IMR-90 (cell line): ENCODE measurements around the gene DENND1A. TPM values are rescaled to one million over a fixed set of nuclear protein-coding genes. Genes with fewer than 3 reads are reported as not detected.

Experiments
- ATAC-seq: fragments of 200-7000 bp; cut with Tn5 transposase; 2 replicates; pipeline ENCODE4 v1.9.1; 2020; ENCODE audit warnings: low read depth, mild to moderate bottlenecking, moderate library complexity
- BruUV-seq: library from RNA; stranded (reverse); fragments of 400-500 nt; replicated peaks from 2 replicates; lab custom pipeline; 2021; lab: Mats Ljungman, UMichigan
- CTCF ChIA-PET: fragments of 300-600 bp; formaldehyde crosslinking; extraction: SDS; loops from one replicate; lab custom pipeline; 2021; ENCODE audit warnings: antibody characterized with exemption; lab: Yijun Ruan, JAX
- POLR2A ChIA-PET: fragments of 300-600 bp; sonication (Branson Sonifier 250); formaldehyde crosslinking; loops from one replicate; lab custom pipeline; 2022; ENCODE audit warnings: antibody characterized with exemption; ENCODE audit not compliant: unreplicated experiment; lab: Charles Lee
- DNase-seq: peaks from one replicate; pipeline ENCODE4 v3.0.0; 2013
- H2AFZ ChIP-seq: replicated peaks from 2 replicates; pipeline ENCODE3; 2013; ENCODE audit warnings: low read length, mild to moderate bottlenecking; ENCODE audit not compliant: poor library complexity
- H2AK5ac ChIP-seq: 2 replicates; pipeline ENCODE4 v1.6.1; 2013; ENCODE audit warnings: low read depth, low read length, inconsistent platforms
- H2AK9ac ChIP-seq: replicated peaks from 2 replicates; pipeline ENCODE3; 2013; ENCODE audit warnings: mild to moderate bottlenecking, low read depth, low read length, moderate library complexity; ENCODE audit not compliant: poor library complexity
- H2BK120ac ChIP-seq: 2 replicates; pipeline ENCODE4 v1.6.1; 2013; ENCODE audit warnings: low read depth, low read length, inconsistent platforms
- H2BK15ac ChIP-seq: 3 replicates; pipeline ENCODE4 v1.6.1; 2013; ENCODE audit warnings: low read depth, low read length, inconsistent platforms
- H2BK20ac ChIP-seq: 2 replicates; pipeline ENCODE4 v1.6.1; 2013; ENCODE audit warnings: low read depth, mild to moderate bottlenecking, inconsistent platforms, low read length, moderate library complexity
- H2BK5ac ChIP-seq: 2 replicates; pipeline ENCODE4 v1.6.1; 2013; ENCODE audit warnings: mild to moderate bottlenecking, low read depth, low read length, inconsistent platforms; ENCODE audit not compliant: poor library complexity, severe bottlenecking
- H3K14ac ChIP-seq: replicated peaks from 2 replicates; pipeline ENCODE4 v1.6.1; 2013; ENCODE audit warnings: low read depth, low read length, inconsistent platforms
- H3K18ac ChIP-seq: 2 replicates; pipeline ENCODE4 v1.6.1; 2013; ENCODE audit warnings: low read depth, low read length, control low read depth
- H3K23ac ChIP-seq: 2 replicates; pipeline ENCODE4 v1.6.1; 2013; ENCODE audit warnings: low read depth, low read length, inconsistent platforms
- H3K27ac ChIP-seq: 2 replicates; pipeline ENCODE4 v1.5.1; 2013; ENCODE audit warnings: mild to moderate bottlenecking, control low read depth, low read length; ENCODE audit not compliant: insufficient read depth
- H3K27me3 ChIP-seq: 2 replicates; pipeline ENCODE4 v1.6.1; 2013; ENCODE audit warnings: low read length; ENCODE audit not compliant: control insufficient read depth, insufficient read depth
- H3K36me3 ChIP-seq: 2 replicates; pipeline ENCODE4 v1.6.1; 2013; ENCODE audit warnings: low read length, mixed read lengths; ENCODE audit not compliant: control insufficient read depth, insufficient read depth
- H3K4ac ChIP-seq: 2 replicates; pipeline ENCODE4 v1.6.1; 2013; ENCODE audit warnings: low read depth, low read length, inconsistent platforms
- H3K4me1 ChIP-seq: 2 replicates; pipeline ENCODE4 v1.6.1; 2013; ENCODE audit warnings: low read length, mixed read lengths; ENCODE audit not compliant: control insufficient read depth, insufficient read depth
- H3K4me2 ChIP-seq: 2 replicates; pipeline ENCODE4 v1.6.1; 2013; ENCODE audit warnings: low read depth, mild to moderate bottlenecking, control low read depth, low read length, moderate library complexity
- H3K4me3 ChIP-seq: 2 replicates; pipeline ENCODE4 v1.5.1; 2013; ENCODE audit warnings: low read depth, mild to moderate bottlenecking, control low read depth, low read length, moderate library complexity; ENCODE audit not compliant: insufficient read depth
- H3K56ac ChIP-seq: 2 replicates; pipeline ENCODE4 v1.6.1; 2013; ENCODE audit warnings: low read length, inconsistent platforms; ENCODE audit not compliant: insufficient read depth; ENCODE audit errors: extremely low read depth
- H3K79me1 ChIP-seq, 2 experiments: 2 replicates each; pipeline ENCODE4 v1.6.1; 2013; ENCODE audit warnings: low read length in 2 of 2, inconsistent platforms in 1 of 2, low read depth in 1 of 2
- H3K9ac ChIP-seq: 2 replicates; pipeline ENCODE4 v1.6.1; 2013; ENCODE audit warnings: low read depth, low read length, control low read depth
- H3K9me1 ChIP-seq: 2 replicates; pipeline ENCODE4 v1.6.1; 2013; ENCODE audit warnings: low read length, inconsistent platforms; ENCODE audit not compliant: insufficient read depth
- H3K9me3 ChIP-seq: 2 replicates; pipeline ENCODE4 v1.6.1; 2013; ENCODE audit warnings: low read length; ENCODE audit not compliant: control insufficient read depth, insufficient read depth
- H4K20me1 ChIP-seq: 2 replicates; pipeline ENCODE4 v1.6.1; 2013; ENCODE audit warnings: low read length, inconsistent platforms; ENCODE audit not compliant: insufficient read depth
- H4K5ac ChIP-seq: 2 replicates; pipeline ENCODE4 v1.6.1; 2013; ENCODE audit warnings: mild to moderate bottlenecking, low read depth, low read length, control low read depth
- H4K8ac ChIP-seq, 2 experiments: 2 replicates each; pipeline ENCODE4 v1.6.1; 2013; ENCODE audit warnings: low read depth in 2 of 2, low read length in 2 of 2, control low read depth in 1 of 2, inconsistent platforms in 1 of 2
- H4K91ac ChIP-seq: 2 replicates; pipeline ENCODE4 v1.6.1; 2013; ENCODE audit warnings: low read depth, low read length, inconsistent platforms; ENCODE audit not compliant: insufficient read depth
- FOS ChIP-seq: fragments of 150-350 bp; IDR thresholded peaks from 2 replicates; pipeline ENCODE4 v1.6.1; 2016; ENCODE audit warnings: low read depth, low read length
- NFE2L2 ChIP-seq: fragments of 150-350 bp; IDR thresholded peaks from 2 replicates; pipeline ENCODE4 v1.6.1; 2016; ENCODE audit warnings: low read depth, mild to moderate bottlenecking, low read length
- POLR2A ChIP-seq: IDR thresholded peaks from 2 replicates; pipeline ENCODE4 v1.6.1; 2012; ENCODE audit warnings: mild to moderate bottlenecking, low read depth, low read length
- RCOR1 ChIP-seq: IDR thresholded peaks from 2 replicates; pipeline ENCODE4 v1.6.1; 2012; ENCODE audit warnings: mild to moderate bottlenecking, low read length, improper control_type of control experiment; ENCODE audit not compliant: insufficient replicate concordance
- RFX5 ChIP-seq: IDR thresholded peaks from 2 replicates; pipeline ENCODE4 v1.8.0; 2012; ENCODE audit warnings: low read depth, mild to moderate bottlenecking, low read length, moderate library complexity
- SMC3 ChIP-seq: fragments of 150-350 bp; IDR thresholded peaks from 2 replicates; pipeline ENCODE4 v1.6.1; 2016; ENCODE audit warnings: low read depth, mild to moderate bottlenecking, antibody characterized with exemption, low read length, moderate library complexity
- WGBS, 2 experiments: methylation state at CpG; one replicate each; pipeline versions ENCODE4 v1.1.5 to v1.1.7; 2013; ENCODE audit warnings: missing lambda C conversion rate in 2 of 2; ENCODE audit not compliant: insufficient read length in 1 of 2; ENCODE audit errors: extremely low coverage in 2 of 2; 5-methylcytosine and 5-hydroxymethylcytosine counted together
- dilution Hi-C: fragments of 300-500 bp; cut with HindIII; formaldehyde crosslinking; loops from one replicate; pipeline ENCODE4 v1.14.3; 2018; ENCODE audit warnings: low sequenced_read_pairs; ENCODE audit not compliant: unreplicated experiment
- in situ Hi-C: fragments of 300-500 bp; cut with MboI; formaldehyde crosslinking; loops from 3 replicates; pipeline ENCODE4 v1.14.3; 2019; ENCODE audit warnings: low sequenced_read_pairs, inconsistent platforms, mixed read lengths
- intact Hi-C: fragments of 100-400 bp; cut with micrococcal nuclease; formaldehyde crosslinking; loops from 2 replicates; pipeline ENCODE4 v1.10.0; 2022
- polyA plus RNA-seq, 3 experiments: library from polyadenylated mRNA; depleted of rRNA; stranded (reverse); fragments of >200 nt; gene quantifications; 2 replicates each; pipeline ENCODE4 v1.2.3, GENCODE V29; 2012; ENCODE audit warnings: low replicate concordance in 1 of 3
- total RNA-seq: library from RNA; depleted of rRNA; stranded (reverse); fragments of >200 nt; gene quantifications from 2 replicates; pipeline ENCODE4 v1.2.3, GENCODE V29; 2012
- TF ChIP-seq, protein P1 (sequence below): conservative IDR thresholded peaks from 2 replicates; pipeline ENCODE4 v1.5.1; 2012; ENCODE audit warnings: mild to moderate bottlenecking, low read depth, low read length, improper control_type of control experiment

Gene DENND1A
- total and polyA plus RNA-seq, 2 of the 4 experiments (the other 2 are of a cell fraction) = 21.4 to 27.6 TPM

DNA sequence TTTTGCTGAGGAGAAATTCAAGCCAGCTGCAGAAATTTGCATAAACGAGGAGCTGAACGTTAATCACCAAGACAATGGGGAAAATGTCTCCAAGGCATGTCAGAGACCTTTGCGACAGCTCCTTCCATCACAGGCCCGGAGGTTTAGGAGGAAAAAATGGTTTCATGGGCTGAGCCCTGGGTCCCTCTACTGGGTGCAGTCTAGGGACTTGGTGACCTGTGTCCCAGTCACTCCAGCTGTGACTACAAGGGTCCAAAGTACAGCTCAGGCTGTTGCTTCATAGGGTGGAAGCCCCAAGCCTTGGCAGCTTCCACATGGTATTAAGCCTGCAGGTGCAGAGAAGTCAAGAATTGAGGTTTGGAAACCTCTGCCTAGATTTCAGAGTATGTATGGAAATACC is 207.5 kb downstream of the DENND1A start:
- Histone ChIP-seq H3K4ac (no peak overlapping the region), H3K4me1 (no peaks in the 10 kb centered on the region), H4K91ac (no peak overlapping the region), H3K4me3 (no peak overlapping the region), H3K9me1 (no peaks in the 10 kb centered on the region), H3K79me1 (peaks cover 0 to 4% of the 10 kb centered on the region in 2 experiments; a peak in 1 of 4 replicates), H2AK9ac (no peak overlapping the region), H2BK20ac (no peak overlapping the region), H2AFZ (no peak overlapping the region), H4K5ac (no peak overlapping the region), H3K23ac (no peak overlapping the region), H3K4me2 (no peak overlapping the region), H3K27ac (no peak overlapping the region), H3K9ac (no peak overlapping the region), H2BK5ac (no peak overlapping the region), H3K56ac (no peak overlapping the region), H3K27me3 (no peaks in the 10 kb centered on the region), H3K14ac (no peak overlapping the region), H3K9me3 (peaks cover 4% of the 10 kb centered on the region; the same call in 1 of the 2 replicates), H3K18ac (no peak overlapping the region), H2AK5ac (no peak overlapping the region), H4K20me1 (no peaks in the 10 kb centered on the region), H2BK120ac (no peak overlapping the region), H4K8ac (no peak overlapping the region), H2BK15ac (no peak overlapping the region), H3K36me3 (no peaks in the 10 kb centered on the region)
- in situ Hi-C loops = no loop called here
- WGBS, 2 experiments = 100% methylated on average over 1 of the region's 4 CpGs; no CpG with 5 or more reads in 1 of the 2 experiments
- BruUV-seq = no TSS peak
- TF ChIP-seq, protein P1, sequence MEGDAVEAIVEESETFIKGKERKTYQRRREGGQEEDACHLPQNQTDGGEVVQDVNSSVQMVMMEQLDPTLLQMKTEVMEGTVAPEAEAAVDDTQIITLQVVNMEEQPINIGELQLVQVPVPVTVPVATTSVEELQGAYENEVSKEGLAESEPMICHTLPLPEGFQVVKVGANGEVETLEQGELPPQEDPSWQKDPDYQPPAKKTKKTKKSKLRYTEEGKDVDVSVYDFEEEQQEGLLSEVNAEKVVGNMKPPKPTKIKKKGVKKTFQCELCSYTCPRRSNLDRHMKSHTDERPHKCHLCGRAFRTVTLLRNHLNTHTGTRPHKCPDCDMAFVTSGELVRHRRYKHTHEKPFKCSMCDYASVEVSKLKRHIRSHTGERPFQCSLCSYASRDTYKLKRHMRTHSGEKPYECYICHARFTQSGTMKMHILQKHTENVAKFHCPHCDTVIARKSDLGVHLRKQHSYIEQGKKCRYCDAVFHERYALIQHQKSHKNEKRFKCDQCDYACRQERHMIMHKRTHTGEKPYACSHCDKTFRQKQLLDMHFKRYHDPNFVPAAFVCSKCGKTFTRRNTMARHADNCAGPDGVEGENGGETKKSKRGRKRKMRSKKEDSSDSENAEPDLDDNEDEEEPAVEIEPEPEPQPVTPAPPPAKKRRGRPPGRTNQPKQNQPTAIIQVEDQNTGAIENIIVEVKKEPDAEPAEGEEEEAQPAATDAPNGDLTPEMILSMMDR = no peak
- TF ChIP-seq FOS = no peak
- no peak for TF ChIP-seq SMC3
- TF ChIP-seq POLR2A = no peak
- TF ChIP-seq RFX5 = no peak
- TF ChIP-seq RCOR1 = no peak
- TF ChIP-seq NFE2L2 = no peak
- ChIA-PET POLR2A (no interaction called here), CTCF (no interaction called here)
- intact Hi-C loops = loop anchor here (10.0 kb wide), 1 partner anchor 532 kb away; the partner anchor contains the start of gene NEK6
- ATAC-seq = no peak
- no peak for DNase-seq
- dilution Hi-C loops = no loop called here
